Measurements from ENCODE around the gene ATAD1. TPM values are rescaled to one million over a fixed set of nuclear protein-coding genes. Genes with fewer than 3 reads are reported as not detected.

ATAD1 gene
- total and polyA plus RNA-seq, 2 of the 4 experiments (the other 2 are of a cell fraction), result 12.7 to 21.9 TPM

DNA sequence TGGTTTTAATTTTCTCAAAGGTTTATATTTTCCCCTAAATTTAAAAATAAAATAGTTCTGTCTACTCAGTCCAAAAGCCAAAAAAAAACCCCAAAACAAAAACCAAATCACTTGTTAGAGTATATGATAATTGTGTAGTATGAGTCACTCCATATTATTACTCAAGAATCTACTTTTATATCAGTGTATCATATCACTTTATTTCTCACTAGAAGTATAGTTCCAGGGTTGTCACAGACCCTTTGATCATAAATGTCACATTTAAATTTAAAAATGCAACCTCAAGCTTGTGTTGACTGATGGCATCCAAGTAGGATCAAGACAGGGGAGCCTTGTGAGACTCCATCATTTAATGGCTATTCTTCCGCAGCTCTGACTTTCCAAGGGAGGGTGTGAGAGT, 97.4 kb downstream of the ATAD1 start:
- H2AFZ ChIP-seq (replicated peaks; ENCODE audit: low read length, poor library complexity), result no peak overlapping the region
- ATAC-seq (ENCODE audit: low read depth), result no peak
- H2AK9ac ChIP-seq (replicated peaks; ENCODE audit: low read depth, low read length, poor library complexity), result no peak overlapping the region
- no peak overlapping the region for H3K18ac ChIP-seq (ENCODE audit: low read depth, low read length)
- H4K8ac ChIP-seq (ENCODE audit: low read depth in 2 of 2, low read length in 2 of 2), result no peak overlapping the region
- H3K36me3 ChIP-seq (ENCODE audit: control insufficient read depth, insufficient read depth, low read length), result peaks cover 10% of the 10 kb centered on the region
- ChIA-PET CTCF (no interaction called here), POLR2A (ENCODE audit: unreplicated experiment) (no interaction called here)
- H2BK120ac ChIP-seq (ENCODE audit: low read depth, low read length), result no peak overlapping the region
- 0 out of 4 replicates have a peak, but pooled peaks cover 0 to 10% of the 10 kb centered on the region in 2 experiments for H3K79me1 ChIP-seq (ENCODE audit: low read depth in 1 of 2, low read length in 2 of 2)
- peaks cover 7% of the 10 kb centered on the region for H3K9me1 ChIP-seq (ENCODE audit: insufficient read depth, low read length)
- peaks cover 9% of the 10 kb centered on the region for H3K4me1 ChIP-seq (ENCODE audit: control insufficient read depth, insufficient read depth, low read length)
- dilution Hi-C loops (cut with HindIII; ENCODE audit: low sequenced_read_pairs, unreplicated experiment), result no loop called here
- no peak overlapping the region for H3K9ac ChIP-seq (ENCODE audit: low read depth, low read length)
- intact Hi-C loops (cut with micrococcal nuclease), result loop anchor here (5.0 kb wide), 1 partner anchor 63 kb away; the partner anchor contains the start of gene PAPSS2
- no peak overlapping the region for H3K4me3 ChIP-seq (ENCODE audit: insufficient read depth, low read depth, low read length)
- H4K5ac ChIP-seq (ENCODE audit: low read depth, low read length), result no peak overlapping the region
- no peaks in the 10 kb centered on the region for H4K20me1 ChIP-seq (ENCODE audit: insufficient read depth, low read length)
- no peak overlapping the region for H3K56ac ChIP-seq (ENCODE audit: extremely low read depth, insufficient read depth, low read length)
- no peak overlapping the region for H2AK5ac ChIP-seq (ENCODE audit: low read depth, low read length)
- H3K27ac ChIP-seq (ENCODE audit: insufficient read depth, low read length), result no peak overlapping the region
- H3K23ac ChIP-seq (ENCODE audit: low read depth, low read length), result no peak overlapping the region
- no peak overlapping the region for H4K91ac ChIP-seq (ENCODE audit: insufficient read depth, low read depth, low read length)
- no peaks in the 10 kb centered on the region for H3K9me3 ChIP-seq (ENCODE audit: control insufficient read depth, insufficient read depth, low read length)
- no peak overlapping the region for H3K14ac ChIP-seq (replicated peaks; ENCODE audit: low read depth, low read length)
- no peak for TF ChIP-seq NFE2L2 (IDR thresholded peaks at IDR 0.05; ENCODE audit: low read depth, low read length)
- no TSS peak for BruUV-seq (replicated peaks)
- whole genome bisulfite sequencing, 2 experiments (ENCODE audit: extremely low coverage in 2 of 2, insufficient read length in 1 of 2), result no CpG with 5 or more reads among the region's 1 CpG
- H3K27me3 ChIP-seq (ENCODE audit: control insufficient read depth, insufficient read depth, low read length), result no peaks in the 10 kb centered on the region
- no peak overlapping the region for H2BK20ac ChIP-seq (ENCODE audit: low read depth, low read length)
- in situ Hi-C loops (cut with MboI; ENCODE audit: low sequenced_read_pairs), result no loop called here
- no peak overlapping the region for H2BK5ac ChIP-seq (ENCODE audit: low read depth, low read length, poor library complexity, severe bottlenecking)
- no peak for DNase-seq
- H2BK15ac ChIP-seq (ENCODE audit: low read depth, low read length), result no peak overlapping the region
- no peak overlapping the region for H3K4ac ChIP-seq (ENCODE audit: low read depth, low read length)
- H3K4me2 ChIP-seq (ENCODE audit: low read depth, low read length), result no peak overlapping the region

All from IMR-90 (cell line).